Measurements from ENCODE around the gene ATP2A1. TPM values are rescaled to one million over a fixed set of nuclear protein-coding genes. Genes with fewer than 3 reads are reported as not detected.

Gene ATP2A1
- total RNA-seq, 1 donor from 2014 or later = 4.5 TPM

GRCh38 chr16:28844226-28844885 lies 33.9 kb upstream of the ATP2A1 start:
- no peak for DNase-seq
- peaks cover 3% of the 10 kb centered on the region for H3K27me3 Mint-ChIP-seq (ENCODE audit: unreplicated experiment)
- no peak overlapping the region for H3K27ac Mint-ChIP-seq (ENCODE audit: unreplicated experiment)
- no peak for TF ChIP-seq CTCF (IDR thresholded peaks at IDR 0.05; ENCODE audit: partially characterized antibody, unreplicated experiment)
- peaks cover 10% of the 10 kb centered on the region for H3K4me1 Mint-ChIP-seq (ENCODE audit: low read depth, unreplicated experiment)
- peaks cover 4% of the 10 kb centered on the region for H3K36me3 Mint-ChIP-seq (ENCODE audit: unreplicated experiment)
- H3K4me3 Mint-ChIP-seq (ENCODE audit: unreplicated experiment) = peak overlapping the region; percentile 89
- H3K9me3 Mint-ChIP-seq (ENCODE audit: unreplicated experiment) = peaks cover 3% of the 10 kb centered on the region

DNA sequence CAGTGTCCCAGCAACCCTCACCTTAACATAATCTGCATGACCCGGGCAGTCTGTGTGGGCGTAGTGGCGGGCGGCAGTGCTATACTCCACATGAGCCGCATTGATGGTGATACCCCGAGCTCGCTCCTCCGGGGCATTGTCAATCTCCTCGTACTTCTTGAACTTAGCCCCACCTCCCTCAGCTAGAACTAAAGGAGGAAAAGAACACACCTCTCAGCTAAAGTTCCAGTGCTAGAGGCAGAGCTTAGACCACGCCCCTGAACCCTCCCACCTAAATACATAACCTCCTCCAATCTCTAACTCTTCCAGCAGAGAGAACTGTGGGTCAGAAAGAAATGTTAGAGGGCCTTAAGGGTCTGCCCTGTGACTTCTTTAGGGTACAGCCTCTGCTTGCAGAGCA lies 33.0 kb upstream of the ATP2A1 start:
- H3K9me3 Mint-ChIP-seq (ENCODE audit: unreplicated experiment) = peaks cover 3% of the 10 kb centered on the region
- TF ChIP-seq CTCF (IDR thresholded peaks at IDR 0.05; ENCODE audit: partially characterized antibody, unreplicated experiment) = no peak
- H3K36me3 Mint-ChIP-seq (ENCODE audit: unreplicated experiment) = peaks cover 4% of the 10 kb centered on the region
- no peak for DNase-seq
- peak overlapping the region; percentile 81 for H3K27ac Mint-ChIP-seq (ENCODE audit: unreplicated experiment)
- peaks cover 10% of the 10 kb centered on the region for H3K4me1 Mint-ChIP-seq (ENCODE audit: low read depth, unreplicated experiment)
- H3K27me3 Mint-ChIP-seq (ENCODE audit: unreplicated experiment) = peaks cover 3% of the 10 kb centered on the region
- peak overlapping the region; percentile 89 for H3K4me3 Mint-ChIP-seq (ENCODE audit: unreplicated experiment)

DNA sequence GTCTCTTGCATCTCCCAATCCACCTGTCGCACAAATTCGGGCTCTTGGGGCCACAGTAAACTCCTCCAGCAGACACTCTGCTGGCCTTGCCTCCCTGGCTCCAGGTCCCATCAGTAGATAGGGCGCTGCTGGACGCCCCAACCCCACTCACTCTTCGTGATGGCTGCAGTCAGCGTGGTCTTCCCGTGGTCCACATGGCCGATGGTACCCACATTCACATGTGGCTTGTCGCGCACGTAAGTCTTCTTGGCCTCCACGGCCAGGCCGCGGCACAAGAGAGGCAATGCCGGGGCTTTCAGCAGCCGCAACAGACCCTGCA lies 32.6 kb upstream of the ATP2A1 start:
- no peak for TF ChIP-seq CTCF (IDR thresholded peaks at IDR 0.05; ENCODE audit: partially characterized antibody, unreplicated experiment)
- no peak for DNase-seq
- H3K4me3 Mint-ChIP-seq (ENCODE audit: unreplicated experiment) = peak overlapping the region; percentile 89
- peaks cover 3% of the 10 kb centered on the region for H3K9me3 Mint-ChIP-seq (ENCODE audit: unreplicated experiment)
- H3K36me3 Mint-ChIP-seq (ENCODE audit: unreplicated experiment) = peaks cover 4% of the 10 kb centered on the region
- H3K4me1 Mint-ChIP-seq (ENCODE audit: low read depth, unreplicated experiment) = peaks cover 10% of the 10 kb centered on the region
- peaks cover 3% of the 10 kb centered on the region for H3K27me3 Mint-ChIP-seq (ENCODE audit: unreplicated experiment)
- H3K27ac Mint-ChIP-seq (ENCODE audit: unreplicated experiment) = peak overlapping the region; percentile 81

DNA sequence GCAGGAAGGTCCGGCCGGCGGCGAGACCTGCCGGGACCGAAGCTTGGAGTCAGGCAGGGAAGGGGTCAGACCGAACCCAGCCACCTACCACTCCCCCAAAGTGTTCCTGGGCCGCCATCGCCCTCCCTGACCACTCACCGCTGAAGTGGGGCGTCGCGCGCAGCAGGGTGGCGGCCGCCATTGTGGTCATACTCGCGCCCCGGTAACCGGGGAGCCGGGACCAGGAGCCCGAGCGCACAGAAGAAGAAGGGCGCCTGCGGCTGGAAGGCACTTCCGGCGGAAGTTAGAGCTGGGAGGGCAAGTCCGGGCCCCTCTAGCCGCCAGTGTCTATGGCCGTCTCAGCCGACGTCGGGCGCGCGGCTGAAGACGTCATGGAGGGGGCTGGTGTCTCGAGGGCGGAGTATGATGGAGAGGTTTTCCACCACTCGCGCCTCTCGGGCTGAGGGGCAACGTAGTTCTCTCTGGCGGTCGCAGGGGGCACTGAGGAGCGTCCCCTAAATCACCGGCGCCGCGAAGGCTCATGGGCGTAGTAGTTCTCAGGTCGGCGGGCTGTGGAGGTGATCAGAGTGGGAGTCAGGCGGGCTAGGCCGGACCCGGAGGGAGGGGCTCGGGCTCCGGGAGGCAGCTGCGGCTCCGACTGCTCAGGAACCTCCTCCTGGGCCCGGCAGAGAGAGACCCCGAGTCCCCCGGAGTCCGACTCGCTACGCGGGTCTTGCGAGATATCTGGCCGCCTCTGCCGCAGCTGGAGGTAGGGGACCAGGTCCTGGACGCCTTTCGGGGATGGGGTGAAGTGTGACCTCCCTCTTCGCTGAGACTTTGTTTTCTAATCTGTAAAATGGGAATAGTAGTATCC lies 32.0 kb upstream of the ATP2A1 start, which contains the start of gene TUFM:
Gene TUFM, minus strand, starts transcription at position 269 of the 853 bp plus-strand sequence. Its CDS starts 79 bp downstream, at position 190.
- H3K9me3 Mint-ChIP-seq (ENCODE audit: unreplicated experiment) = peaks cover 3% of the 10 kb centered on the region
- H3K27ac Mint-ChIP-seq (ENCODE audit: unreplicated experiment) = peak within 1 kb of the TSS; percentile 87
- peaks cover 3% of the 10 kb centered on the region for H3K27me3 Mint-ChIP-seq (ENCODE audit: unreplicated experiment)
- peaks cover 4% of the 10 kb centered on the region for H3K36me3 Mint-ChIP-seq (ENCODE audit: unreplicated experiment)
- H3K4me1 Mint-ChIP-seq (ENCODE audit: low read depth, unreplicated experiment) = peaks cover 10% of the 10 kb centered on the region
- peak; percentile 61 for TF ChIP-seq CTCF (IDR thresholded peaks at IDR 0.05; ENCODE audit: partially characterized antibody, unreplicated experiment)
- H3K4me3 Mint-ChIP-seq (ENCODE audit: unreplicated experiment) = peak within 1 kb of the TSS; percentile 89
- peak; percentile 98 for DNase-seq

DNA sequence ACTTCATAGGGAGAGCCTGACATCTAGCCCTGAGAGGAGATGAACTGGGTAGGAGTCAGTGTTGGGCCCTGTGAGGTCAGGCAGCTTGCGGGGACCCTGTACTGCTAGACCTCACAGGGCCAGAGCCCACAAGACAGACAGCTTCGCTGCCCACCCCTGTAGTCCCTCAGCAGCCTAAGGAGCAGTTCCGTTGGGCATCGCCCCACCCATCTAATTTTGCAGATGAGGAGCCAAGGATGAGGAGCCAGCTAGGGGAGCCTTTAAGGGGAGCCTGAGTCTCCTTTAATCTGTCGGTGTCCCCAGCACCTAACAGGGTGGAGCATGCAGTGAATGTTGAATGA lies 31.4 kb upstream of the ATP2A1 start:
- Mint-ChIP-seq H3K36me3 (ENCODE audit: unreplicated experiment) (peaks cover 4% of the 10 kb centered on the region), H3K27me3 (ENCODE audit: unreplicated experiment) (peaks cover 3% of the 10 kb centered on the region), H3K4me3 (ENCODE audit: unreplicated experiment) (peak overlapping the region; percentile 89), H3K27ac (ENCODE audit: unreplicated experiment) (peak overlapping the region; percentile 87), H3K9me3 (ENCODE audit: unreplicated experiment) (peaks cover 3% of the 10 kb centered on the region), H3K4me1 (ENCODE audit: low read depth, unreplicated experiment) (peaks cover 10% of the 10 kb centered on the region)
- no peak for TF ChIP-seq CTCF (IDR thresholded peaks at IDR 0.05; ENCODE audit: partially characterized antibody, unreplicated experiment)
- no peak for DNase-seq

Measured in glutamatergic neuron (in vitro differentiated cells).